Measurements from ENCODE around the gene CPN2.

DNA sequence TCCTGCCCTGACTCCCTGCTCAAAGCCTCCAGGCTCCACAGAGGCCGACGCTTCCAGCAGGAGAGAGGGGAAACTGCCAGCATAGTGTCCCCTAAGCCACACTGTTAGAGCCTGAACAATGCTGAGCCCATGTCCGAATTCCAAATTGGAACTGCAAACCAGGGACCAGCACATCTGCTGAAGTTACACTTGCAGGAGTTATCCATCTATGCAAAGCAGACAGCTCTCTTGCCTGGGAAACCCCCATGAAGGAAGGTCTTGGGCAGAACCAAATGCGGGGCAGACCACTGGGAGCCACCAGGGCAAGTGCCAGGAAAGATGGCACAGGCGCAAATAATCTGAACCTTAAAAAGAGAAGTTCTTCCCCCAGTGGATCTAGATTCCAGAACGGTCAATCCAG, 17.8 kb upstream of the CPN2 start:
- TF ChIP-seq, protein P1, sequence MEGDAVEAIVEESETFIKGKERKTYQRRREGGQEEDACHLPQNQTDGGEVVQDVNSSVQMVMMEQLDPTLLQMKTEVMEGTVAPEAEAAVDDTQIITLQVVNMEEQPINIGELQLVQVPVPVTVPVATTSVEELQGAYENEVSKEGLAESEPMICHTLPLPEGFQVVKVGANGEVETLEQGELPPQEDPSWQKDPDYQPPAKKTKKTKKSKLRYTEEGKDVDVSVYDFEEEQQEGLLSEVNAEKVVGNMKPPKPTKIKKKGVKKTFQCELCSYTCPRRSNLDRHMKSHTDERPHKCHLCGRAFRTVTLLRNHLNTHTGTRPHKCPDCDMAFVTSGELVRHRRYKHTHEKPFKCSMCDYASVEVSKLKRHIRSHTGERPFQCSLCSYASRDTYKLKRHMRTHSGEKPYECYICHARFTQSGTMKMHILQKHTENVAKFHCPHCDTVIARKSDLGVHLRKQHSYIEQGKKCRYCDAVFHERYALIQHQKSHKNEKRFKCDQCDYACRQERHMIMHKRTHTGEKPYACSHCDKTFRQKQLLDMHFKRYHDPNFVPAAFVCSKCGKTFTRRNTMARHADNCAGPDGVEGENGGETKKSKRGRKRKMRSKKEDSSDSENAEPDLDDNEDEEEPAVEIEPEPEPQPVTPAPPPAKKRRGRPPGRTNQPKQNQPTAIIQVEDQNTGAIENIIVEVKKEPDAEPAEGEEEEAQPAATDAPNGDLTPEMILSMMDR (IDR thresholded peaks at IDR 0.05), result no peak
- TF ChIP-seq EZH2 (IDR thresholded peaks at IDR 0.05; ENCODE audit: borderline replicate concordance, insufficient read depth, low read depth, low read length, poor library complexity, severe bottlenecking), result no peak
